NCI-H128 (cell line): ENCODE data around the gene DAPP1.

Source experiments
- DNase-seq: peaks from one replicate; lab custom pipeline; 2025; ENCODE audit not compliant: unreplicated experiment; lab: John Stamatoyannopoulos, UW

The DAPP1 gene

DNA sequence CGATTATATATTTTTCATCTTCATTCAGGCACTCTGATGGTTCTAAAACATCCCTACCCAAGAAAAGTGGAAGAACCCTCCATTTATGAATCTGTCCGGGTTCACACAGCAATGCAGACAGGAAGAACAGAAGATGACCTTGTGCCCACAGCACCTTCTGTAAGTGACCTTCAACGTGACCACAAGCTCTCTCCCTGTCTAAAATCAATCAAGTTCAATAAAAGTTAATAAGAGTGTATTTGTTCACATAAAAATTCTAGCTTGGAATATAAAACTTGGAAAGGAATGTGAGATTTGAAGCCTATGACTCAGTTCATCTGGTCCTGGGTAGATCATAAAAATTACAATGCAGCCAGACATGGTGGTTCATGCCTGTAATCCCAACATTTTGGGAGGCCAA lies 36.6 kb downstream of the DAPP1 start:
- DNase-seq = no peak

GRCh38 chr4:99853999-99854398 lies 37.4 kb downstream of the DAPP1 start:
- no peak for DNase-seq

- no peak for DNase-seq
These were observed 39.1 kb downstream of the DAPP1 start for GRCh38 chr4:99855678-99856077.

DNA sequence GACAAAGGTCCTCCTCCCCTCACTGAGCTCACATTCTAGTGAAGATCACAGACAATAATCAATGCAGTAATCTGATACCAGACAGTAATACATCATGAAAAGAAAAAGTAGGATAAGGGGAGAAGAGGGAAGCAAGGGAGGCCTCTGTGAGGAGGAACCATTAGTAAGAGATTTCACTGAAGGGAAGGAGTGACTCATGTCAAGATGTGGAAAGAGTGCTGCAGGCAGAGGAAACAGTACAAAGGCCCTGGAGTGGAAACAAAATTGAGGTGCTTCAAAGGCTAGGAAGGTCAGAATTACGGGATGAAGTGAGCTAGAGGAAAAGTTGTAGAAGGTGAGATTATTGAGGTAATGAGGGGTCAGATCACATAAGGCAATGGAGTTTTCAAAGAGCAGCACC lies 39.5 kb downstream of the DAPP1 start:
- no peak for DNase-seq

- no peak for DNase-seq
These were observed 40.7 kb downstream of the DAPP1 start for GRCh38 chr4:99857307-99857706.

DNA sequence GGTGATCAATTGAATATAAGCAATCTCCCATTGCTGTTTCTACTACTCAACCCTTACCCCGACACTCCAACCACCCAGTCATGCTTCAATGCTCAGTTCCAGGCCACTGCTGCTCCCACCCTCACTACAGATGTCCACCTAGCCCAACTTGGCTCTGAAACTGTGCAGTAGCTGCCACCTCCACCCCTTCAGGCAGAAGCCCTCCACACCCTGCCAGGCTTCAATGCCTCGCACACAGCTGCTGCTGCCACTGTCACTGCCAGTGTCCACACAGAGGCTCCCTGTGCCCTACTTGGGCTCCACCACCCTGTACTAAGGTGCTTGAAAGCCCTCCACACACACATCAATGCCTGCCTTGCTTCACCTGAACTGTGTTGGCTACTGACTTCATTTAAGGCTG lies 43.0 kb downstream of the DAPP1 start:
- DNase-seq = no peak

DNA sequence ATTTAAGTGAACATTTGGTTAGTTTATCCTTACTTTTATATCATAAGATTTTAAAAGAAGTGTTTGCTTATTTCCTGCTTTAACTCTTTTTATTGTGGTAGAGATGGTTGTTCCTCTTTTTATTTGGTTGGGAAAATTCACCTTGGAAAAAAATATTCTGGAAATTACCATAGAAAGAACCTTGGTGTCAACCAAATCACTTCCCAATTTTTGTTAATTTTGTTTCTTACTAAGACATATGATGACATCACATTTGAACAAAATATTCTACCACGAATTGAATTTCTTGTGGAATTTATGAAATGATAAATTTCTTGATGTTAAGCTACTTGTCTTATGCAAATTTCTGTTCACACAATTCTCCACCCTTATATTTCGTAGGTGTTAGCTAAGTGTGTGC lies 43.9 kb downstream of the DAPP1 start:
- DNase-seq = no peak

GRCh38 chr4:99861120-99861905 lies 44.7 kb downstream of the DAPP1 start:
- no peak for DNase-seq

DNA sequence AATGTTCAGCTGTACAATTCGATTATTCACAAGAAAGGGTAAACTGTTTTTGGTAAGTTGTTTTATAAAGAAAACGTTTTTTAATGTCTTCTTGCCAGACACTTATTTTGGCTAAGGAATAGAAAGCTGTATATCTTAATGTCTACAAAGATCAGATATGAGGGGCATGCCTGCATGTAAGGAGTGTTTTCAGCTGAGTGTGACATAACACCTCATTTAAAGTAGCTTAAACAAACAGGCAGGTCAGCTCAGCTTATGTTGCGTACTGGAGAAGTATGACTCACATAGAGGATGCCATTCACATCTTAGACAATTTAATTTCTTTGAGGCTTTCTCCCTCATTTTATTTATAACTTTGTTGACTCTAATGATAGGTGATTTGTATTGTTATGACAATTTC lies 47.2 kb downstream of the DAPP1 start:
- DNase-seq = no peak

DNA sequence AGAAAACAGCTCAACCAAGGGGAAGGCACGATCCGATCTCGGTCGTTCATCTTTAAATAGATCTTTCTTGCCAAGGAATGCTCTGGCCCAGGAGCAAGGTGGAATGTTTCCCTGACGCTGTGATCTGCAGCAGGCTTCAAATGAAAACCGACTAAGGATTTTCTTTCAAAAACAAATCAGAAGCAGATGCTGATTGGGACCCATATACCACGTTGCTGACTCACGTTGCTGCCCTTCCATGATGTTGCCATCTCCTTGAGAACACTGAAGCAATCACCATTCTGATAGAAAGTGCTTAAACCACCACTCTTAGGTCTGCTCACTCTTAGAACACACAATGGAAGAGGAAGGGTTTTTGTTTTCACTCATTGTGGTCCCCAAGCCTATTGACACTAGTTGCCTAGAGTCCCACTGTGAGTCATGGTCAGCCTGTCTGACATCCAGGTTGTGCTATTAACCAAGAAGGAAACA lies 51.5 kb downstream of the DAPP1 start:
- no peak for DNase-seq

DNA sequence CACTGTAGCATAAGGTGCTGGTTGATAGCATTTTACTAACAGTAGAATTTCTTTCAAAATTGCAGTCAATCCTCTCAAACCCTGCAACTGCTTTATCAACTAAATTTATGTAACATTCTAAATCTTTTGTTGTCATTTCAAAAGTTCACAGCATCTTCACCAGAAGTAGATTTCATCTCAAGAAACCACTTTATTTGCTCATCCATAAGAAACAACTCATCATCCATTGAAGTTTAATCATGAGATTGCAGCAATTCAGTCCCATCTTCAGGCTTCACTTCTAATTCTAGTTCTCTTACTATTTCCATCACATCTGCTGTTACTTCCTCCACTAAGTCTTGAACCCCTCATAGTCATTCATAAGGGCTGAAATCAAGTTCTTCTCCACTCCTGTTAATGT lies 55.9 kb downstream of the DAPP1 start:
- DNase-seq = no peak

GRCh38 chr4:99875071-99875470 lies 58.4 kb downstream of the DAPP1 start:
- DNase-seq = no peak

DNA sequence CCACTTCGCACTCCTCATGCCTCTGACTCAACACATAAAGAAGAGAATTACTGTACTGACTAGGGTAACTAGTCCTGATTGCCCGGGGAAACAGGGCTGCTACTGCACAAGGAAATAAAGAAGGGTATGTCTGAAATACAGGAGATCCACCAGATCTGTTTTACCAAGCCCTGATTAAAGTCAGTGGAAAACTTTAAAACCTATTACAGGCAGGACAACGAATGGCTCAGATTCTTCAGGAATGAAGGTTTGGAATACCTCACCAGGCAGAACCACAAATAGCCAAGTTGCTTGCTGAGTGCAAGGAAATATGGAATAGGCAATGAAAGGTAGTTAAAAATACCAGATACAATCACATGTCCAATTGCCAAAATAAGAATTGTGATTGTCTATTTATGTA lies 60.3 kb downstream of the DAPP1 start:
- DNase-seq = no peak

DNA sequence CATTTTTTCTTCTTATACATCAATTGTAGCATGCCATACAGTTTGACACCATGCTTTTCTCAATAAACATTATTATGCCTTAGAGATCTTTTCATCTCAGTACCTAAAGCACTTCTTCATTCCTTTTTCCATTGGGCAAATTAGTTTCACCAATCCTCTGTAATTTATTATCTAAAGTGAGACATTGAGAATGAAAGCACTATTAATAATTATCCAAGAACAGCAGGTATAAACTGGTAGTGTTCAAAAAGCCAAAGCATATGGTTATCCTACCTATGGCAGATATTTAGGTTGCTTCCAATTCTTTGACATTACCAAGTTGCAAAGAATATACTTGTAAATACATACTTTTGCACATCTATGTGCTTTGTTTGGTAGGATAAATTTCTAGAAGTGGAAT lies 62.0 kb downstream of the DAPP1 start:
- no peak for DNase-seq

GRCh38 chr4:99879458-99879857 lies 62.8 kb downstream of the DAPP1 start:
- no peak for DNase-seq

DNA sequence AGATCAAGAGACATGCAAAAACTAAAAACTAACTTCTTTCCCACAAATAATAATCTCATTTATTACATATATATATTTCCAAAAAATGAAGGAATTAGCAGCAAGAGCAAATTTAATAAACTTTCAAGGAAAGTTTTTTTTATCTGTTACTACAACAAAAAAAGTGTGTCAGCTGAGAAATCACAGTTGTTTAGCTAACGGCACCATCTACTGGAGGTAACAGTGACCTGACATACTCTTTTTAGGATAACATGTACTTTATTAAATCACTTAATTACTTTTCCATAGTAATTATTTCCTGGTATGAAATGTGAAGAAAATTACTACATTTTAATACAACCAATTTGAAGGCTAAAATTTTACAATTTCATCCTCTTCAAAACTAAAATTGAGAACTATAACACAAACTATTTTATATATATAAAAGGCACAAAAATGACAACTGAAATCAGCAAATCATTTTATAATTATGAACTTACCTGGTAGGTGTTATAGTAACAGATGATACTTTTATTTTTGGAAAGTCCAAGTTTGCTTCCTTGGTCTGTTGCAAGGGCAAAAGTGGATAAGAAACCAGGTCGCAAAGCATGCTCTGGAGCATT lies 68.5 kb downstream of the DAPP1 start:
- no peak for DNase-seq

DNA sequence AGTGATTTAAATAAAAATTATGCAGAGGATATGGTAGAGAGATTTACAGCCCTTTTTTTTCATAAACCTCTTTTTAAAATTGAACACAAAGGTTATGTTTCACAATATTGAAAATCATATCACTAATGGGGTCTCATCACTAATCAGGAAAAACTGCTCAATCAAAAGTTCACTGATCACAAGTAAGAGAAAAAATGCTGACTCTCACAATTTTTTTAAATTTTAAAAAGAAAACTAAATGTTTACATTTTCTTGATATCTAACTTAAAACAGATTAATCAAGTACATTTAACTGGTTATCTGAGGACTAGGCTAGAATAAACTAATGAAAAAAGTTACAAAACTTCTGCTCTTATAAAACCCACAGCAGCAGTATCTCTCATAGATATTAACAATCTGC lies 69.1 kb downstream of the DAPP1 start:
- DNase-seq = no peak

GRCh38 chr4:99886146-99886545 lies 69.5 kb downstream of the DAPP1 start:
- no peak for DNase-seq

DNA sequence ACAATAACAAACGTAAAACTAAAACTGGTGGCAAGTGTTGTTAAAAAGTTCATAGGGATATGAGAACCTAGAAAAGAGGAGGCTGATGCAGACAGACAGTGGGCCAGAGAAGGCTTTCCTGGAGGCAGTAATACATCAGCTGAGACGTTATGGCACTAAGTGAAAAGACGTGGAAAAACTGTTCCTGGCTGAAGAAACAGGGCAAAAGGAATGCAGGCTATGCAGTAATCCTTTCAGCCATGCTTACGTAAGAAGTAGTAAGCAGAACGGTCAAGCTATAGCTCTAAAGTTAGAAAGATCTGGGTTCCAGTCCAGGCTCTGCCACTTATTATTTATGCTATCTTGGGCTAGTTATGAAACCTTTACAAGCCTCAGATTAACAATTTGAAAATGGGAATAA lies 71.2 kb downstream of the DAPP1 start:
- no peak for DNase-seq

DNA sequence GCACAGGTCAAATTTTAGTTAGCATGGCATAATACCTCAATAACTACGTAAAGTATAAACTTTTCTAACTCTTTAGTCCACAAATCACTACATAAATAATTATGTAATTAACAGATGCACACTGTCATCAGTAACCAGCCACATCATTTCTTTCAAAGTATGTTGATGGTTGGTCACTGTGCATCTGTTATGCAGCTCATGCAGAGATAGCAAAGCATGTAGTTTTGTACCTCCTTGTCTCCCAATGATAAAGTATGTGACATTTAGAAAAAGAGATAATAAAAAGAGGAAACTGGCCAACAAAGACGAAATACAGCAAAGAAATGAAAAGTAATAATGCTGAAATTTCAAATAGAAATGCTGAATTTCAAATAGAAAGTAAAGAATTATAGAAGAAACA lies 74.7 kb downstream of the DAPP1 start:
- no peak for DNase-seq

DNA sequence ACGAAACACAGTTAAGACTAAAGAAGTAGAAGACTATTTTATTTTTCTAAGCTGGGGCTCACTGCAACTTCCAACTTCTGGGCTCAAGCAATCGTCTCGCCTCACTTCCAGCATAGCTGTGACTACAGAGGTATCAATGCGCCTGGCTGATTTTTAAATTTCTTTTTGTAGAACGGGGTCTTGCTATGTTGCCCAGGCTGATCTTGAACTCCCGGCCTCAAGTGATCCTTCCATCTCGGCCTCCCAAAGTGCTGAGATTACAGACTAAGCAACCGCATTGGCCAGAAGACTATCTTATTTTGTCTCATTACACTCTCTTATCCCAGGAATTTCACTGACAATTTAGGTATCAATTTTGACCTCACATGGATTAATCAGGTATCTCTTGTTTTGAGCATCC lies 76.4 kb downstream of the DAPP1 start:
- no peak for DNase-seq

- DNase-seq = no peak
These were observed 77.2 kb downstream of the DAPP1 start for GRCh38 chr4:99893839-99894160.
